ENCODE measurements around the gene ITSN1.

The ITSN1 gene

DNA sequence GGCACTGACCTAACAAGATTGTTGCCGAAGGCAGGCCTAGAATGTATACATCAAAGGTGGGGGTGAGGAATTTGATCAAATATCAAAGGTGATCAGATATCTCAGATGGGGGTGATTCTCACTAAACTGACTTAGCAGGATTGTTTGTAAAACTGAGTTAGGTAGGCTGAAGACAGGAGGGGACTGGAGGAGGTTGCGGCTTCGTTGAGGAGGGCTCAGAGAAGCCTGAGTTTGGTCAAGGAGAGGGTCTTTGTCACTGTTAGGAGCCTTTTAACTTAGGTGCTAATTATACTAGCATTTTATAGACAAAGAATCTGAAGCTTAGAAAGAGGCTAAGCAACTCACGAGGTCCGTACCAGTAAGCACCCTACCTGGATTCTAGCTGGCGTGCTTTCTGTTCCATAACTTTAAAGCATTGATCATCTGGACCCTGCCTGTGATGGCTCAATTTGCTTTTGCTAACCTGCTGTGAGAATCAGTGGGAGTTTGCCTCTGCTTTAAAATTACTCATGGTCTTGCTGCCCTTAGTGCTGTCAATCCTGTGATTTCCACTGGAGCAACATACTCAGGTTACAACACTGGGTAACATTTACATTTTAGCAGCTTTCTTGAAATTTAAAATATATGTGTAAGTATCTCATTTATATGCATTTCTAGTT lies 49.8 kb downstream of the ITSN1 start:
- TF ChIP-seq, protein P1, sequence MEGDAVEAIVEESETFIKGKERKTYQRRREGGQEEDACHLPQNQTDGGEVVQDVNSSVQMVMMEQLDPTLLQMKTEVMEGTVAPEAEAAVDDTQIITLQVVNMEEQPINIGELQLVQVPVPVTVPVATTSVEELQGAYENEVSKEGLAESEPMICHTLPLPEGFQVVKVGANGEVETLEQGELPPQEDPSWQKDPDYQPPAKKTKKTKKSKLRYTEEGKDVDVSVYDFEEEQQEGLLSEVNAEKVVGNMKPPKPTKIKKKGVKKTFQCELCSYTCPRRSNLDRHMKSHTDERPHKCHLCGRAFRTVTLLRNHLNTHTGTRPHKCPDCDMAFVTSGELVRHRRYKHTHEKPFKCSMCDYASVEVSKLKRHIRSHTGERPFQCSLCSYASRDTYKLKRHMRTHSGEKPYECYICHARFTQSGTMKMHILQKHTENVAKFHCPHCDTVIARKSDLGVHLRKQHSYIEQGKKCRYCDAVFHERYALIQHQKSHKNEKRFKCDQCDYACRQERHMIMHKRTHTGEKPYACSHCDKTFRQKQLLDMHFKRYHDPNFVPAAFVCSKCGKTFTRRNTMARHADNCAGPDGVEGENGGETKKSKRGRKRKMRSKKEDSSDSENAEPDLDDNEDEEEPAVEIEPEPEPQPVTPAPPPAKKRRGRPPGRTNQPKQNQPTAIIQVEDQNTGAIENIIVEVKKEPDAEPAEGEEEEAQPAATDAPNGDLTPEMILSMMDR (IDR thresholded peaks at IDR 0.05; ENCODE audit: extremely low read depth, missing control alignments): no peak
- no peak for DNase-seq (ENCODE audit: low spot score)

DNA sequence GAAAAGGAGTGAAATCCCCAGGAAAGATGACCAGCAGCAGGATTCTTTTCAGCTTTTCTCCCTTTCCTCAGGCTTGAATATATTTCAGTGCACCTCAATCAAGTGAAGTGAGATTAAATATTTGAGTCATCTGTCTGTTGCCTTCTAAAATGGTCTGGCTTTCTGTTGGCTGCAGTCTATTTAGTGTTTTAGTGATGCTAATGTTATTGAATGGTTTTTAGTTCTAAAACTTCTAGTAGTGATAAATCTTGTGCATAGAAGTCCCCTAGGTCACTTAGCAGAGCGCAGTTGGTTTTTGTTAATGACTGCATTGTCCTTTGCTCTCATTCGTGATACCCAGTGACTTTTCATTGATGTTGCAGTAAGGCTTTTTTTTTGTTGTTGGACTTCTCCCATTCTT lies 53.5 kb downstream of the ITSN1 start:
- no peak for DNase-seq (ENCODE audit: low spot score)
- TF ChIP-seq, protein P1 (IDR thresholded peaks at IDR 0.05; ENCODE audit: extremely low read depth, missing control alignments): no peak

DNA sequence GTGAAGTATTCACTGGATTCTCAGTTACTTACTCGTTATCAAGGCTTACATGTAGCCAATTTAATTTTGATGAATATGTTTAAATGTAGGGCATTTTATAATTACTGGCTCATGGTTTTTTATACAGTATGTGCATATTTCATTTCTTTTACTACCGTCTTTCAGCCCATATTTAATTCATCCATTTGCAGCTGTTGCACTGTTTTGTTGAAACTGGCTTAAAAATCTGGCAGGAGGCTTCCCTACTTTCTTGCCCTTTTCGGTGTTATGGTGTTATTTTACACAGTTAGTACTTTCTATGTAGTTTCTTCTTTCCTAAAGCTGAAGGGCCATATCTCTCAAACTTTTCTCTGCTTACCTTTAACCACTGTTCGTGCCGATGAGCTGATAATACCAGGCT lies 54.2 kb downstream of the ITSN1 start:
- DNase-seq (ENCODE audit: low spot score): no peak
- TF ChIP-seq, protein P1 (IDR thresholded peaks at IDR 0.05; ENCODE audit: extremely low read depth, missing control alignments): no peak

DNA sequence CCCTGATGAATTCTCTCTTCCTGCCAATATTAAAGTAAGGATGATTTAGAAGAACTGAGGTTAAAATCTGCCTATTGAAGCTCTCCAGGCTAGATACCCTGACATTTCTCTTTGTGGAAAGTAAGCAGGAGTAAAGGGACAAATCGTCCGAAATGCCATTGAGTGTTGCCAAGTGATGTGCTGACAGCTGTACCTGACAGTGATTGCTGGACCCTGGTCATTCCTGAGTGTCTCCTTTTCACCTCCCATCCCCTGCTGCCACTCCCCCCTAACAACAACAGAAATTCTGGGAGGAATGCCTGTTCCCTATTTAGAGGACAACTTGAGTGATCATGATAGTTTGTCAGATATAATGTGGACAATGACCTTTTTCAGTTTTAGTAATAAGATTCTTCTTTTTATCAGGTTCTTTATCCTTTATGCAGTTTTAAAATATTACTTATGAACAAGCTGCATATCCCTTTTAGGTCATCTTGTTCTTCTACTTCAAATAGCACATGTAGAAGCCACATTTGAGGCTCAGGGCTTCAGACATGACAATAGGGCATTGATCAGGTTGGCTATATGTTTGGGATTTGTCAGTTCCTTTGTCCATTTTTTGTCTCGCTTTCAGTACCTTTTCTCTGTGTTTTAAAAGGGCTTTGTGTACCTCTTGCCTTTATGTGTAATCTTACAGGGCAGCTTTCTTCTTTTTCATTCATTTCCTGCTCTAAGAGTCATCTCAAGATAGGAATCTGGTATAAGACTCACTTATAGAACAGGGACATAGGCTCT lies 56.0 kb downstream of the ITSN1 start:
- DNase-seq (ENCODE audit: low spot score): no peak
- TF ChIP-seq, protein P1 (IDR thresholded peaks at IDR 0.05; ENCODE audit: extremely low read depth, missing control alignments): no peak

DNA sequence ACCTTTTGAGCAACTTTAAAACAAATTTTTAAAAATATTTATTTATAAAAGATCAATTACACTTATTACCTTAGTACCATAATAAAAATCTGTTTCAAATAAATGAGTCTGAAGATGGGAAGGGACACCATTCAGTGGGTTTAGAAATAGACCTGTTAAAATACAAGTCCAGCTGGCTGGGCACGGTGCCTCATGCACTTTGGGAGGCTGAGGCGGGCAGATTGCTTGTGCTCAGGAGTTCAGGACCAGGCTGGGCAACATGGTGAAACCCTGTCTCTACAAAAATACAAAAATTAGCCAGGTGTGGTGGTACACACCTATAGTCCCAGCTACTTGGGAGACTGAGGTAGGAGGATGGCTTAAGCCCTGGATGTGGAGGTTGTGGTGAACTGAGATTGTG lies 57.0 kb downstream of the ITSN1 start:
- TF ChIP-seq, protein P1 (IDR thresholded peaks at IDR 0.05; ENCODE audit: extremely low read depth, missing control alignments): no peak
- no peak for DNase-seq (ENCODE audit: low spot score)

DNA sequence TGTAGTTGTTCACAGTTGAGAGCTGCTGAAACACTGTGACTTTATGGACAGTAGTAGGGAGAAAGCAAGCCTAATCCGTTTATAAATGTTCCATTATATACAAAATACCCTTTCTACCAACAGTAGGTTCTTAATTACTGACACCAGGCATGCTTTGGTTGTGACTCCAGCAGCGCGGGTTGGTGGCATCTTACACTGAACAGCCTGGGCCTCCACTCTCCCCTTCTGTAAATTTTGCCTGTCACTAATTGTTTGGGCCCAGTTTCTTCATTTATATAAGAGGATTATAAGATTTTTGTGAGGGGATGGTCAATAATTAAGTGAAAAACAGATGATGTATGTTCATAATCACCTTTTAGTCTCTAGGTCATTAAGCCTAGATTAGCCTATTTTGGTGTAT lies 58.2 kb downstream of the ITSN1 start:
- DNase-seq (ENCODE audit: low spot score): no peak
- TF ChIP-seq, protein P1 (IDR thresholded peaks at IDR 0.05; ENCODE audit: extremely low read depth, missing control alignments): no peak

Data from GM20000 (cell line).